Fibroblast of skin of left biceps (primary cell): Measurements from ENCODE around the gene LENG8.

Source experiments
- DNase-seq, 2 experiments: peaks; one replicate each; pipeline ENCODE4 v3.0.0-alpha.2; 2013; ENCODE audit warnings: low read depth in 2 of 2

Gene LENG8

GRCh38 chr19:54448774-54449700 lies at the start of gene LENG8:
Gene LENG8, plus strand, starts transcription at chr19:54449199. Its CDS starts 2,146 bp downstream, at chr19:54451345.
- DNase-seq: peak; percentile 93

- DNase-seq: no peak
Measured at GRCh38 chr19:54400913-54401312, 48.1 kb upstream of the LENG8 start.

- DNase-seq: no peak
Measured at GRCh38 chr19:54403054-54403453, 45.9 kb upstream of the LENG8 start.

GRCh38 chr19:54405628-54406027 lies 43.4 kb upstream of the LENG8 start:
- DNase-seq: no peak

- DNase-seq: no peak
Measured at GRCh38 chr19:54407780-54408179, 41.2 kb upstream of the LENG8 start.

- DNase-seq: no peak
Measured at GRCh38 chr19:54408456-54409026, 40.5 kb upstream of the LENG8 start.

GRCh38 chr19:54411033-54411432 lies 38.0 kb upstream of the LENG8 start:
- DNase-seq: no peak

GRCh38 chr19:54412877-54413276 lies 36.1 kb upstream of the LENG8 start:
- DNase-seq: no peak

- DNase-seq: no peak
Measured at GRCh38 chr19:54414156-54414555, 34.8 kb upstream of the LENG8 start.

- DNase-seq: no peak
Measured at GRCh38 chr19:54415208-54415900, 33.6 kb upstream of the LENG8 start, which contains the start of gene TTYH1. Gene TTYH1, plus strand, starts transcription at chr19:54415464. Its CDS starts 89 bp downstream, at chr19:54415553.

GRCh38 chr19:54415901-54416673 lies 32.9 kb upstream of the LENG8 start:
- no peak for DNase-seq

GRCh38 chr19:54416695-54417491 lies 32.1 kb upstream of the LENG8 start:
- no peak for DNase-seq

- no peak for DNase-seq
Measured at GRCh38 chr19:54418030-54418929, 30.7 kb upstream of the LENG8 start.

- DNase-seq: no peak
Measured at GRCh38 chr19:54418930-54419800, 29.8 kb upstream of the LENG8 start.

- DNase-seq: no peak
Measured at GRCh38 chr19:54420068-54420382, 29.0 kb upstream of the LENG8 start.

- DNase-seq: no peak
Measured at GRCh38 chr19:54420383-54421168, 28.4 kb upstream of the LENG8 start.

- no peak for DNase-seq
Measured at GRCh38 chr19:54421169-54421516, 27.9 kb upstream of the LENG8 start.

GRCh38 chr19:54421521-54421920 lies 27.5 kb upstream of the LENG8 start:
- DNase-seq: no peak
